ENCODE measurements around the gene METTL24. TPM values are rescaled to one million over a fixed set of nuclear protein-coding genes. Genes with fewer than 3 reads are reported as not detected.

METTL24 gene
- total RNA-seq, 1 experiment from 2014 or later: 0.61 TPM

- Histone ChIP-seq H3T11ph (ENCODE audit: low read length) (no peak overlapping the region), H2BK120ac (ENCODE audit: low read depth, low read length, poor library complexity, severe bottlenecking) (no peak overlapping the region), H4K8ac (replicated peaks; ENCODE audit: insufficient read length, low read depth, low read length) (no peak overlapping the region), H3K27ac (ENCODE audit: insufficient read length, low read depth, low read length) (no peak overlapping the region), H3K79me2 (ENCODE audit: insufficient read depth, low read length) (no peaks in the 10 kb centered on the region), H2BK20ac (ENCODE audit: low read depth, low read length, poor library complexity, severe bottlenecking) (no peak overlapping the region), H3K9me3 (ENCODE audit: control insufficient read depth, low read depth, low read length) (no peaks in the 10 kb centered on the region), H2BK5ac (ENCODE audit: insufficient read length, low read length) (no peak overlapping the region), H4K91ac (ENCODE audit: insufficient read length, low read depth, low read length) (no peak overlapping the region), H3K23ac (ENCODE audit: insufficient read length, low read depth, low read length) (no peak overlapping the region), H2BK15ac (ENCODE audit: low read depth, low read length) (no peak overlapping the region), H3K4me2 (ENCODE audit: insufficient read depth, insufficient read length, low read length) (no peak overlapping the region), H3K79me1 (ENCODE audit: insufficient read depth, low read depth, low read length, poor library complexity, severe bottlenecking) (no peaks in the 10 kb centered on the region), H3K27me3 (ENCODE audit: insufficient read depth, low read length) (no peaks in the 10 kb centered on the region), H3K4ac (ENCODE audit: low read depth, low read length) (no peak overlapping the region), H3K56ac (ENCODE audit: insufficient read length, low read depth, low read length) (no peak overlapping the region), H4K20me1 (ENCODE audit: control insufficient read depth, insufficient read depth, insufficient read length) (no peaks in the 10 kb centered on the region), H4K5ac (ENCODE audit: insufficient read length, low read depth, low read length) (no peak overlapping the region), H3K4me1 (ENCODE audit: insufficient read depth, low read length) (no peaks in the 10 kb centered on the region; the same call in 1 of the 2 replicates), H2AFZ (ENCODE audit: low read length) (no peak overlapping the region), H2BK12ac (ENCODE audit: insufficient read length, low read depth, low read length) (no peak overlapping the region), H2AK5ac (ENCODE audit: insufficient read length, low read length) (no peak overlapping the region), H3K18ac (ENCODE audit: insufficient read length, low read depth, low read length) (no peak overlapping the region), H3K14ac (ENCODE audit: insufficient read depth, low read length) (no peak overlapping the region), H3K23me2 (ENCODE audit: insufficient read length, low read depth, low read length, poor library complexity, severe bottlenecking) (no peaks in the 10 kb centered on the region), H3K9ac (ENCODE audit: extremely low read depth, insufficient read length, low read length) (no peak overlapping the region)
- H3K9me3 Mint-ChIP-seq: peaks cover 3 to 4% of the 10 kb centered on the region in 2 experiments; a peak in 1 of 5 replicates
- no peak overlapping the region for H3K4me3 Mint-ChIP-seq
- peaks cover 0 to 9% (median 0%) of the 10 kb centered on the region in 3 experiments; a peak in 3 of 7 replicates for H3K36me3 Mint-ChIP-seq (ENCODE audit: insufficient read depth in 1 of 3, low read depth in 3 of 3)
- no peak overlapping the region for H3K27ac Mint-ChIP-seq
- H3K27me3 Mint-ChIP-seq (ENCODE audit: low read depth): peaks cover 5% of the 10 kb centered on the region
- peaks cover 20 to 29% of the 10 kb centered on the region in 2 experiments for H3K4me1 Mint-ChIP-seq
- no peak for TF ChIP-seq CTCF (conservative IDR thresholded peaks at IDR 0.05)
- DNase-seq: no peak
- WGBS (ENCODE audit: extremely low coverage, insufficient read length, low lambda C conversion rate): no CpG with 5 or more reads among the region's 1 CpG
Measured at GRCh38 chr6:110385458-110385863, 27.3 kb upstream of the METTL24 start.

Measured in H9 (cell line).